ENCODE measurements around the gene LMX1A. TPM values are rescaled to one million over a fixed set of nuclear protein-coding genes. Genes with fewer than 3 reads are reported as not detected.

The LMX1A gene
- total RNA-seq, 1 donor from 2014 or later: not detected

GRCh38 chr1:165169729-165170128 lies 186.8 kb downstream of the LMX1A start:
- no peak for DNase-seq (ENCODE audit: low read depth)

- no peak for DNase-seq (ENCODE audit: low read depth)
Observed at GRCh38 chr1:165169028-165169427, 187.5 kb downstream of the LMX1A start.

GRCh38 chr1:165168467-165168866 lies 188.0 kb downstream of the LMX1A start:
- no peak for DNase-seq (ENCODE audit: low read depth)

- DNase-seq (ENCODE audit: low read depth): no peak
Observed at GRCh38 chr1:165162671-165163241, 193.8 kb downstream of the LMX1A start.

GRCh38 chr1:165161130-165161529 lies 195.4 kb downstream of the LMX1A start:
- no peak for DNase-seq (ENCODE audit: low read depth)

GRCh38 chr1:165153182-165153581 lies 203.3 kb downstream of the LMX1A start:
- no peak for DNase-seq (ENCODE audit: low read depth)

GRCh38 chr1:165152727-165153126 lies 203.8 kb downstream of the LMX1A start:
- DNase-seq (ENCODE audit: low read depth): peak; percentile 1

- DNase-seq (ENCODE audit: low read depth): no peak
Observed at GRCh38 chr1:165152109-165152508, 204.4 kb downstream of the LMX1A start.

Other genes starting within 250 kb of the LMX1A start
- 0.08 TPM in 1 of 2 replicates, not detected in the other for gene RXRG, start 88.4 kb upstream of the LMX1A start, total RNA-seq
- gene LRRC52, start 187.3 kb upstream of the LMX1A start, total RNA-seq: not detected in 2 replicates

Data from myocyte (in vitro differentiated cells).